HK-2 (cell line): ENCODE data around the gene PIP4P1.
"Not testable (repeated sequence)": the region's sequence is repeated elsewhere in the genome, so short reads cannot be mapped to it uniquely, and the experiment has no call there.

Experiments
- DNase-seq: peaks from one replicate; pipeline ENCODE4 v3.0.0-alpha.2; 2018; ENCODE audit not compliant: unreplicated experiment

The PIP4P1 gene

GRCh38 chr14:20476776-20477175, 15.5 kb upstream of the PIP4P1 start:
- DNase-seq, result no peak

GRCh38 chr14:20472536-20473169, 11.4 kb upstream of the PIP4P1 start:
- DNase-seq, result no peak

GRCh38 chr14:20470603-20470901, 9.3 kb upstream of the PIP4P1 start:
- no peak for DNase-seq

GRCh38 chr14:20469890-20470602, 8.8 kb upstream of the PIP4P1 start:
- DNase-seq, result peak; percentile 70

GRCh38 chr14:20469242-20469889, 8.1 kb upstream of the PIP4P1 start, which contains the start of gene PNP:
Gene PNP, plus strand, starts transcription at chr14:20469406. Its CDS starts 119 bp downstream, at chr14:20469525.
- DNase-seq, result peak; percentile 87

GRCh38 chr14:20468764-20469241, 7.6 kb upstream of the PIP4P1 start:
- no peak for DNase-seq

- no peak for DNase-seq
Observed at GRCh38 chr14:20460458-20461224, 593 bp downstream of the PIP4P1 start.

- no peak for DNase-seq
Observed at GRCh38 chr14:20458031-20458789, 3.0 kb downstream of the PIP4P1 start.

- no peak for DNase-seq
Observed at GRCh38 chr14:20456971-20457370, 4.3 kb downstream of the PIP4P1 start.

GRCh38 chr14:20455355-20456300, 5.6 kb downstream of the PIP4P1 start:
- no peak for DNase-seq

GRCh38 chr14:20454516-20455354, 6.5 kb downstream of the PIP4P1 start, which contains the start of the genes APEX1 and OSGEP:
Gene APEX1, plus strand, starts transcription at chr14:20455226. Its CDS starts 420 bp downstream, at chr14:20455646.
Gene OSGEP, minus strand, starts transcription at chr14:20454812. Its CDS starts 129 bp downstream, at chr14:20454683.
- DNase-seq, result peak; percentile 97

- DNase-seq, result not testable (repeated sequence)
Observed at GRCh38 chr14:20452831-20453230, 8.4 kb downstream of the PIP4P1 start.

- no peak for DNase-seq
Observed at GRCh38 chr14:20446889-20447288, 14.3 kb downstream of the PIP4P1 start.

GRCh38 chr14:20443650-20444049, 17.6 kb downstream of the PIP4P1 start:
- not testable (repeated sequence) for DNase-seq

GRCh38 chr14:20441461-20441860, 19.8 kb downstream of the PIP4P1 start:
- no peak for DNase-seq

GRCh38 chr14:20440882-20441281, 20.4 kb downstream of the PIP4P1 start:
- DNase-seq, result no peak

GRCh38 chr14:20440465-20440864, 20.8 kb downstream of the PIP4P1 start:
- no peak for DNase-seq

GRCh38 chr14:20438664-20439063, 22.6 kb downstream of the PIP4P1 start:
- DNase-seq, result no peak

GRCh38 chr14:20436363-20436755, 24.9 kb downstream of the PIP4P1 start:
- DNase-seq, result no peak
